DOHH2 (cell line): ENCODE data around the gene ARHGAP19.

Experiments used
- H3F3A ChIP-seq: fragments of 200-600 bp; sonication (generic), shearing (Covaris generic); 2 replicates; pipeline ENCODE4 v1.6.0; 2016; ENCODE audit warnings: antibody characterized with exemption, mild to moderate bottlenecking; ENCODE audit not compliant: control insufficient read depth, insufficient read depth
- H3K27ac ChIP-seq: fragments of 200-600 bp; sonication (generic); 2 replicates; pipeline ENCODE4 v1.5.1; 2014; ENCODE audit warnings: low read depth, mild to moderate bottlenecking, low read length, moderate library complexity
- H3K27me3 ChIP-seq: fragments of 200-600 bp; sonication (generic); 2 replicates; pipeline ENCODE4 v1.6.1; 2014; ENCODE audit warnings: mild to moderate bottlenecking, low read length, mixed read lengths; ENCODE audit not compliant: control insufficient read depth
- H3K36me3 ChIP-seq: fragments of 200-600 bp; sonication (generic); 2 replicates; pipeline ENCODE4 v1.6.1; 2014; ENCODE audit warnings: mild to moderate bottlenecking, low read length, moderate library complexity, mixed read lengths; ENCODE audit not compliant: control insufficient read depth
- H3K4me1 ChIP-seq: fragments of 200-600 bp; sonication (generic); 2 replicates; pipeline ENCODE4 v1.6.1; 2014; ENCODE audit warnings: mild to moderate bottlenecking, low read length, mixed read lengths; ENCODE audit not compliant: control insufficient read depth
- H3K4me2 ChIP-seq: fragments of 200-600 bp; sonication (generic); 2 replicates; pipeline ENCODE4 v1.6.0; 2014; ENCODE audit warnings: mild to moderate bottlenecking, low read length, moderate library complexity
- H3K4me3 ChIP-seq: fragments of 200-600 bp; sonication (generic); 2 replicates; pipeline ENCODE4 v1.5.1; 2014; ENCODE audit warnings: mild to moderate bottlenecking, low read length, mixed read lengths
- H3K79me2 ChIP-seq: fragments of 200-600 bp; sonication (generic); 2 replicates; pipeline ENCODE4 v1.6.1; 2014; ENCODE audit warnings: mild to moderate bottlenecking, low read length, mixed read lengths; ENCODE audit not compliant: control insufficient read depth
- H3K9me2 ChIP-seq: fragments of 200-600 bp; sonication (generic); replicated peaks from 2 replicates; pipeline ENCODE4 v1.6.1; 2014; ENCODE audit warnings: mild to moderate bottlenecking, low read length, mixed read lengths; ENCODE audit not compliant: control insufficient read depth
- H3K9me3 ChIP-seq: fragments of 200-600 bp; sonication (generic); 2 replicates; pipeline ENCODE4 v1.6.1; 2014; ENCODE audit warnings: antibody characterized with exemption, low read length, mixed read lengths; ENCODE audit not compliant: control insufficient read depth, insufficient read depth
- H4K20me1 ChIP-seq: fragments of 200-600 bp; sonication (generic); 2 replicates; pipeline ENCODE4 v1.6.0; 2014; ENCODE audit warnings: low read depth, mild to moderate bottlenecking, antibody characterized with exemption, low read length, moderate library complexity; ENCODE audit not compliant: control insufficient read depth, insufficient read depth
- CTCF ChIP-seq: fragments of 200-600 bp; sonication (generic); IDR thresholded peaks from one replicate; pipeline ENCODE4 v1.5.1; 2014; ENCODE audit warnings: antibody characterized with exemption, mild to moderate bottlenecking, low read depth, low read length; ENCODE audit not compliant: poor library complexity, severe bottlenecking
- EZH2phosphoT487 ChIP-seq: fragments of 200-600 bp; sonication (generic); IDR thresholded peaks from 2 replicates; pipeline ENCODE4 v1.6.1; 2017; ENCODE audit warnings: borderline replicate concordance, mild to moderate bottlenecking, antibody characterized with exemption, low read length, moderate library complexity, mixed read lengths

ARHGAP19 gene

GRCh38 chr10:97243836-97244235 lies 48.6 kb downstream of the ARHGAP19 start:
- Histone ChIP-seq H3K4me3 (no peak overlapping the region), H3K4me1 (no peaks in the 10 kb centered on the region), H3K27ac (no peak overlapping the region), H3K79me2 (no peaks in the 10 kb centered on the region), H3K27me3 (no peaks in the 10 kb centered on the region), H3K9me3 (no peaks in the 10 kb centered on the region), H4K20me1 (no peaks in the 10 kb centered on the region), H3K4me2 (no peak overlapping the region), H3F3A (no peaks in the 10 kb centered on the region), H3K9me2 (no peaks in the 10 kb centered on the region), H3K36me3 (peaks cover 33% of the 10 kb centered on the region)
- TF ChIP-seq EZH2phosphoT487 (no peak), CTCF (no peak)

- TF ChIP-seq EZH2phosphoT487 (no peak), CTCF (no peak)
Measured at GRCh38 chr10:97238855-97239254, 53.6 kb downstream of the ARHGAP19 start.

GRCh38 chr10:97235353-97235752 lies 57.1 kb downstream of the ARHGAP19 start:
- Histone ChIP-seq H3F3A (0 out of 2 replicates have a peak, but pooled peaks cover 6% of the 10 kb centered on the region), H4K20me1 (no peaks in the 10 kb centered on the region), H3K9me2 (no peaks in the 10 kb centered on the region), H3K9me3 (no peaks in the 10 kb centered on the region), H3K79me2 (no peaks in the 10 kb centered on the region), H3K36me3 (peaks cover 28% of the 10 kb centered on the region), H3K27ac (no peak overlapping the region), H3K4me2 (no peak overlapping the region), H3K4me1 (no peaks in the 10 kb centered on the region), H3K4me3 (no peak overlapping the region), H3K27me3 (no peaks in the 10 kb centered on the region)
- TF ChIP-seq CTCF (no peak), EZH2phosphoT487 (no peak)

More at GRCh38 chr10:97238855-97239254, 53.6 kb downstream of the ARHGAP19 start:
- no peaks in the 10 kb centered on the region for H3K27me3 ChIP-seq
- no peak overlapping the region for H3K4me3 ChIP-seq
- H3F3A ChIP-seq, result 0 out of 2 replicates have a peak, but pooled peaks cover 6% of the 10 kb centered on the region
- H3K9me2 ChIP-seq, result no peaks in the 10 kb centered on the region
- H3K79me2 ChIP-seq, result no peaks in the 10 kb centered on the region
- H4K20me1 ChIP-seq, result no peaks in the 10 kb centered on the region
- no peaks in the 10 kb centered on the region for H3K4me1 ChIP-seq
- H3K27ac ChIP-seq, result no peak overlapping the region
- no peaks in the 10 kb centered on the region for H3K9me3 ChIP-seq
- H3K36me3 ChIP-seq, result peaks cover 27% of the 10 kb centered on the region
- H3K4me2 ChIP-seq, result no peak overlapping the region
